Endothelial cell of umbilical vein (primary cell): ENCODE data around the gene ARPP19. TPM values are rescaled to one million over a fixed set of nuclear protein-coding genes. Genes with fewer than 3 reads are reported as not detected.

Source experiments
- BruUV-seq: library from RNA; stranded (reverse); fragments of 400-500 nt; replicated peaks from 2 replicates; lab custom pipeline; 2021; lab: Mats Ljungman, UMichigan
- CTCF ChIA-PET: fragments of 300-600, 350-600 bp; sonication (Branson Sonifier 250); formaldehyde crosslinking; loops from one replicate; lab custom pipeline; 2021; ENCODE audit warnings: antibody characterized with exemption, inconsistent platforms; lab: Charles Lee
- POLR2A ChIA-PET: fragments of 300-600, 350-600 bp; sonication (Branson Sonifier 250); formaldehyde crosslinking; loops from one replicate; lab custom pipeline; 2021; ENCODE audit warnings: antibody characterized with exemption, inconsistent platforms; lab: Charles Lee
- DNase-seq: peaks from one replicate; pipeline ENCODE4 v3.0.0-alpha.2; 2011; ENCODE audit warnings: low read depth, low spot score
- FAIRE-seq: peaks from 2 replicates; lab custom pipeline; 2011; peaks lifted over from hg19 to GRCh38; lab: Jason Lieb, UNC
- H2AFZ ChIP-seq: 2 replicates; pipeline ENCODE4 v1.6.0; 2012; ENCODE audit warnings: low read depth, low read length, control low read depth, inconsistent platforms
- H3K27ac ChIP-seq: 2 replicates; pipeline ENCODE4 v1.5.1; 2011; ENCODE audit warnings: low read depth, mild to moderate bottlenecking, control low read depth, low read length, moderate library complexity; ENCODE audit not compliant: insufficient read depth
- H3K27me3 ChIP-seq, 2 experiments: 2 replicates each; pipeline versions ENCODE4 v1.6.0 to v1.6.1; 2011; ENCODE audit warnings: low read length in 2 of 2, mixed read lengths in 1 of 2; ENCODE audit not compliant: control insufficient read depth in 2 of 2, insufficient read depth in 2 of 2
- H3K36me3 ChIP-seq, 2 experiments: 2 replicates in 1 of 2; 3 replicates in 1 of 2; pipeline ENCODE4 v1.5.1; 2011; ENCODE audit warnings: low read length in 2 of 2, mild to moderate bottlenecking in 1 of 2, moderate library complexity in 1 of 2; ENCODE audit not compliant: control insufficient read depth in 2 of 2, insufficient read depth in 2 of 2; ENCODE audit errors: extremely low read depth in 1 of 2
- H3K4me1 ChIP-seq: 3 replicates; pipeline ENCODE4 v1.5.1; 2011; ENCODE audit warnings: mild to moderate bottlenecking, low read length; ENCODE audit not compliant: control insufficient read depth, insufficient read depth; ENCODE audit errors: extremely low read depth
- H3K4me2 ChIP-seq: 2 replicates; pipeline ENCODE4 v1.6.1; 2011; ENCODE audit warnings: low read length, control low read depth, mixed read lengths; ENCODE audit not compliant: insufficient read depth
- H3K4me3 ChIP-seq, 3 experiments: fragments of 200-600 bp in 1 of 3; sonication (generic), shearing (Covaris generic) in 1 of 3; replicated peaks in 1 of 3; 2 replicates each; pipeline ENCODE4 v1.5.1; 2011 to 2016; ENCODE audit warnings: control low read depth in 3 of 3, low read length in 3 of 3, mild to moderate bottlenecking in 2 of 3, inconsistent platforms in 1 of 3, low read depth in 1 of 3, moderate library complexity in 1 of 3; ENCODE audit not compliant: insufficient read depth in 1 of 3
- H3K79me2 ChIP-seq: 2 replicates; pipeline ENCODE4 v1.6.0; 2012; ENCODE audit warnings: low read length, inconsistent platforms; ENCODE audit not compliant: control insufficient read depth, insufficient read depth
- H3K9ac ChIP-seq: replicated peaks from 2 replicates; pipeline ENCODE3; 2011; ENCODE audit warnings: low read length, control low read depth; ENCODE audit not compliant: insufficient read depth; ENCODE audit errors: extremely low read depth
- H3K9me1 ChIP-seq: replicated peaks from 3 replicates; pipeline ENCODE4 v1.6.0; 2011; ENCODE audit warnings: mild to moderate bottlenecking, low read length; ENCODE audit not compliant: control insufficient read depth, insufficient read depth; ENCODE audit errors: extremely low read depth
- H3K9me3 ChIP-seq: replicated peaks from 2 replicates; pipeline ENCODE4 v1.5.1; 2012; ENCODE audit warnings: low read length, inconsistent platforms; ENCODE audit not compliant: control insufficient read depth, insufficient read depth
- H4K20me1 ChIP-seq: replicated peaks from 2 replicates; pipeline ENCODE3; 2011; ENCODE audit warnings: mild to moderate bottlenecking, low read length; ENCODE audit not compliant: control insufficient read depth, insufficient read depth; ENCODE audit errors: extremely low read depth
- EZH2 ChIP-seq: IDR thresholded peaks from 2 replicates; pipeline ENCODE4 v1.6.1; 2012; ENCODE audit warnings: borderline replicate concordance, low read depth, mild to moderate bottlenecking, moderate library complexity, low read length, inconsistent platforms; ENCODE audit not compliant: severe bottlenecking
- FOS ChIP-seq: IDR thresholded peaks from 2 replicates; pipeline ENCODE4 v1.6.1; 2011; ENCODE audit warnings: mild to moderate bottlenecking, low read length, moderate library complexity, borderline replicate concordance; ENCODE audit not compliant: insufficient read depth
- GATA2 ChIP-seq: IDR thresholded peaks from 2 replicates; pipeline ENCODE4 v1.7.0; 2011; ENCODE audit warnings: low read depth, mild to moderate bottlenecking, moderate library complexity, mixed read lengths, low read length; ENCODE audit not compliant: insufficient read length, insufficient read depth
- JUN ChIP-seq: IDR thresholded peaks from 2 replicates; pipeline ENCODE4 v1.6.1; 2011; ENCODE audit warnings: borderline replicate concordance, low read depth; ENCODE audit not compliant: insufficient read length, insufficient read depth
- MYC ChIP-seq: IDR thresholded peaks from one replicate; pipeline ENCODE4 v1.6.1; 2011; ENCODE audit warnings: mild to moderate bottlenecking, low read depth, low read length
- POLR2A ChIP-seq: IDR thresholded peaks from 2 replicates; pipeline ENCODE4 v1.6.1; 2012; ENCODE audit warnings: low read depth, mild to moderate bottlenecking, control low read depth, low read length
- POLR2AphosphoS5 ChIP-seq: IDR thresholded peaks from 2 replicates; pipeline ENCODE4 v1.6.1; 2012; ENCODE audit warnings: low read depth, mild to moderate bottlenecking, control low read depth, low read length, moderate library complexity; ENCODE audit not compliant: insufficient read depth
- dilution Hi-C: fragments of 300-500 bp; cut with MboI; formaldehyde crosslinking; loops from one replicate; pipeline ENCODE4 v1.15.0; 2019; ENCODE audit warnings: low sequenced_read_pairs; ENCODE audit not compliant: extremely low pct_ligation_motif_present
- intact Hi-C: fragments of 100-400 bp; cut with micrococcal nuclease; formaldehyde crosslinking; loops from one replicate; pipeline ENCODE4 v1.10.0; 2022
- polyA plus RNA-seq, 4 experiments: library from polyadenylated mRNA; depleted of rRNA in 3 of 4; stranded (reverse) in 3 of 4; unstranded in 1 of 4; fragments of >200 nt; gene quantifications; 2 replicates each; pipeline versions ENCODE4 v1.2.1 to v1.2.3, GENCODE V29; 2011 to 2012; ENCODE audit warnings: missing spikeins in 1 of 4
- total RNA-seq: library from RNA; stranded (reverse); gene quantifications from 2 replicates; pipeline ENCODE4 v1.2.3, GENCODE V29; 2021
- TF ChIP-seq, protein P1 (sequence below): IDR thresholded peaks from 2 replicates; pipeline ENCODE4 v1.6.1; 2011; ENCODE audit not compliant: insufficient read depth, insufficient read length
- TF ChIP-seq, protein P2 (sequence below), 2 donors: IDR thresholded peaks; 1 replicate in 1 of 2; 2 replicates in 1 of 2; pipeline ENCODE4 v1.5.1; 2011; ENCODE audit warnings: low read length in 2 of 2, mild to moderate bottlenecking in 2 of 2, moderate library complexity in 2 of 2, control low read depth in 1 of 2, inconsistent platforms in 1 of 2, low read depth in 1 of 2; ENCODE audit not compliant: insufficient read depth in 1 of 2; ENCODE audit errors: extremely low read depth in 1 of 2

ARPP19 gene
- total and polyA plus RNA-seq, 2 donors (not counting 3 experiments of a cell fraction or from before 2014, with no cell fraction given) = 47.1 to 191 TPM

DNA sequence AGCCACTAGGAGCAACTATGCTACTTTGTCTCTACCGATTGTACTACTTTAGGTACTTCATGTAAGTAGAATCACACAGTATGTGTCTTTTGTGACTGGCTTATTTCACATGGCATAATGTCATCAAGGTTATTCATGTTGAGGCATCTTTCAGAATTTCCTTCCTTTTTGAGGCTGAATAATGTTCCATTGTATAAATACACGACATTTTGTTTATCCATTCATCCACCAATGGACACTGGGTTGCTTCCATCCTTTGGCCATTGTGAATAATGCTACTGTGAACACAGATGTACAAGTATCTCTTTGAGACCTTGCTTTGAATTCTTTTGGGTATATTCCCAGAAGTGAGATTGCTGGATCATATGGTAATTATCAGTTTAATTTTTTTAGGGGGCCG, 69.3 kb downstream of the ARPP19 start:
- Histone ChIP-seq H3K27me3 (no peaks in the 10 kb centered on the region), H3K9me1 (peaks cover 2% of the 10 kb centered on the region), H2AFZ (no peak overlapping the region), H3K4me3 (no peak overlapping the region), H3K4me2 (no peak overlapping the region), H3K4me1 (peaks cover 33% of the 10 kb centered on the region), H3K36me3 (no peaks in the 10 kb centered on the region), H3K79me2 (peaks cover 77% of the 10 kb centered on the region), H4K20me1 (no peaks in the 10 kb centered on the region), H3K9me3 (no peaks in the 10 kb centered on the region), H3K27ac (no peak overlapping the region), H3K9ac (no peak overlapping the region)
- ChIA-PET POLR2A (no interaction called here), CTCF (interaction anchor here (0.6 to 1.2 kb wide), 4 partner anchors 8 to 12 kb away, joined by 3 to 4 read pairs (median 4); no protein-coding TSS in a partner anchor)
- BruUV-seq = no TSS peak
- dilution Hi-C loops (no loop called here), intact Hi-C loops (loop anchor here (2.0 to 10.0 kb wide), 3 partner anchors 17 to 245 kb away; no protein-coding TSS in a partner anchor)
- DNase-seq (no peak), FAIRE-seq (no peak)
- TF ChIP-seq MYC (no peak), FOS (no peak), POLR2A (no peak), GATA2 (no peak), JUN (no peak), EZH2 (no peak), POLR2AphosphoS5 (no peak)
- TF ChIP-seq, protein P1, sequence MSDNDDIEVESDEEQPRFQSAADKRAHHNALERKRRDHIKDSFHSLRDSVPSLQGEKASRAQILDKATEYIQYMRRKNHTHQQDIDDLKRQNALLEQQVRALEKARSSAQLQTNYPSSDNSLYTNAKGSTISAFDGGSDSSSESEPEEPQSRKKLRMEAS = no peak
- TF ChIP-seq, protein P2, sequence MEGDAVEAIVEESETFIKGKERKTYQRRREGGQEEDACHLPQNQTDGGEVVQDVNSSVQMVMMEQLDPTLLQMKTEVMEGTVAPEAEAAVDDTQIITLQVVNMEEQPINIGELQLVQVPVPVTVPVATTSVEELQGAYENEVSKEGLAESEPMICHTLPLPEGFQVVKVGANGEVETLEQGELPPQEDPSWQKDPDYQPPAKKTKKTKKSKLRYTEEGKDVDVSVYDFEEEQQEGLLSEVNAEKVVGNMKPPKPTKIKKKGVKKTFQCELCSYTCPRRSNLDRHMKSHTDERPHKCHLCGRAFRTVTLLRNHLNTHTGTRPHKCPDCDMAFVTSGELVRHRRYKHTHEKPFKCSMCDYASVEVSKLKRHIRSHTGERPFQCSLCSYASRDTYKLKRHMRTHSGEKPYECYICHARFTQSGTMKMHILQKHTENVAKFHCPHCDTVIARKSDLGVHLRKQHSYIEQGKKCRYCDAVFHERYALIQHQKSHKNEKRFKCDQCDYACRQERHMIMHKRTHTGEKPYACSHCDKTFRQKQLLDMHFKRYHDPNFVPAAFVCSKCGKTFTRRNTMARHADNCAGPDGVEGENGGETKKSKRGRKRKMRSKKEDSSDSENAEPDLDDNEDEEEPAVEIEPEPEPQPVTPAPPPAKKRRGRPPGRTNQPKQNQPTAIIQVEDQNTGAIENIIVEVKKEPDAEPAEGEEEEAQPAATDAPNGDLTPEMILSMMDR (IDR thresholded peaks at IDR 0.05; ENCODE audit: extremely low read depth in 1 of 2, insufficient read depth in 1 of 2, low read depth in 1 of 2, low read length in 2 of 2) = no peak
